NCI-H146 treated with DMSO at 0.1 percent for 48 hours (cell line): ENCODE data around the gene ANKRD45.
"Not testable (repeated sequence)": the region's sequence is repeated elsewhere in the genome, so short reads cannot be mapped to it uniquely, and the experiment has no call there.

Experiments used
- DNase-seq: peaks from one replicate; lab custom pipeline; 2025; ENCODE audit not compliant: unreplicated experiment; lab: John Stamatoyannopoulos, UW

The ANKRD45 gene

DNA sequence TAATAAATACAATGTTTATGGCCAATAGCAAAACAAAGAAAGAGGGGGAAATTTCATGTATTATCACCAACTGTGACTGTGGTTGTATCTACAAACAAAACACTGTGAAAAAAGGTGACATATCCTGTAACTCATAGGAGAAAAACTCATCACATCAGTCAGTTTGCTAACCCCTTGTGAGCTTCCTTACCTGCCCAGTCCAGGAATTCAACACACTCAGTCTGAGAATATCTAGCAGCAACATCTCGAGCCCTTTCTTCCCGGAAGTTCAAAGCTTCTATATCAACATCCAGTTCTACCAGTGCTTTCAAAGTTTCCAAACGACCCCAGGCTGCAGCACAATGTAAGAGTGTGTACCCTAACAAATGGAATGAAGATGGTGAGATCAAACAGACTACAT, 23.0 kb downstream of the ANKRD45 start:
- no peak for DNase-seq

DNA sequence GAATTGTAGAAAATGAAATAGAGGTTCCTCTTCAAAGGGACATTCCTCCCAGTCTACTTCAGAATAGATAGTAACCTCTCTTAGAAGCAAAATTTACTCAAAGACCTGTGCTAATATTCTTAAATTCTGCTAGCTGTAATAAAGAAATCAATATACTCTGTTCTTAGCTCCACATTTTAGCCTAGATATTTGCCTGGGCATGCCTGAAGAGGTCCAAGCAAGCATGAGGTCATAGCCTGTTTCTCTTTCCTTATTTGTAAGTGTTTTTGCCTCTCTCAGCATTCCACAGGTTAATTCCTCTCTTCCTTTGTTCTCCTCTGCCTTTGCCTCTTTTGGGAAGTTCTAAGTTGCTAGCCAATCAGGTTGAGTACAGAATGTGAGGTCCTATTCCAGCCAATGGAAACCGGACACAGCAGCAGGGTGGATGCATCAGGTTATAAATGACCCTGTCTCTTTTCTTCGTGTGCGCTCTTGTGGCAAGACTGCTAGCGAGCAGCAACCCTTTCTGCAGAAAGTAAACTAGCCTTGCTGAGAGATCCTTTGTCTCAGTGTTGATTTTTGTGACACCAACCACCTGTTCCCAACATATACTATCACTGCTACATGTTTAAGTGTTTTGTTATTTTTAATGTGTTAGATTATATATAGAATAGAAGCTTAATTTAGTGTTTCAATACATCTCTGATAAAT, 27.1 kb downstream of the ANKRD45 start:
- DNase-seq: not testable (repeated sequence)

DNA sequence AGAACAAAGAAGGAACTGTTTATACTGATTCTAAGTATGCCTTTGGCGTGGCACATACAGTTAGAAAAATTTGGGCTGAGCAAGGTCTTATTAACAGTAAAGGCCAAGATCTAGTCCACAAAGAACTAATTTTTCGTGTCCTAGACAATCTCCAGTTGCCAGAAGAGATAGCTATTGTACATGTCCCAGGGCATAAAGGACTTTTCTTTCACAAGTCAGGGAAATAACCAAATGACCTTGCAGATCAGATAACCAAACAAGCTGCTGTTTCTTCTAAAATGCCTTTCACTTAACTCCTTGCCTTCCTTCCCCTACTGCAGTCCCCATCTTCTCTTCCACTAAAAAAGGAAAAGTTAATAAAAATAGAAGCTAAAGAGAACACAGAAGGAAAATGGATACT, 30.5 kb downstream of the ANKRD45 start:
- no peak for DNase-seq

DNA sequence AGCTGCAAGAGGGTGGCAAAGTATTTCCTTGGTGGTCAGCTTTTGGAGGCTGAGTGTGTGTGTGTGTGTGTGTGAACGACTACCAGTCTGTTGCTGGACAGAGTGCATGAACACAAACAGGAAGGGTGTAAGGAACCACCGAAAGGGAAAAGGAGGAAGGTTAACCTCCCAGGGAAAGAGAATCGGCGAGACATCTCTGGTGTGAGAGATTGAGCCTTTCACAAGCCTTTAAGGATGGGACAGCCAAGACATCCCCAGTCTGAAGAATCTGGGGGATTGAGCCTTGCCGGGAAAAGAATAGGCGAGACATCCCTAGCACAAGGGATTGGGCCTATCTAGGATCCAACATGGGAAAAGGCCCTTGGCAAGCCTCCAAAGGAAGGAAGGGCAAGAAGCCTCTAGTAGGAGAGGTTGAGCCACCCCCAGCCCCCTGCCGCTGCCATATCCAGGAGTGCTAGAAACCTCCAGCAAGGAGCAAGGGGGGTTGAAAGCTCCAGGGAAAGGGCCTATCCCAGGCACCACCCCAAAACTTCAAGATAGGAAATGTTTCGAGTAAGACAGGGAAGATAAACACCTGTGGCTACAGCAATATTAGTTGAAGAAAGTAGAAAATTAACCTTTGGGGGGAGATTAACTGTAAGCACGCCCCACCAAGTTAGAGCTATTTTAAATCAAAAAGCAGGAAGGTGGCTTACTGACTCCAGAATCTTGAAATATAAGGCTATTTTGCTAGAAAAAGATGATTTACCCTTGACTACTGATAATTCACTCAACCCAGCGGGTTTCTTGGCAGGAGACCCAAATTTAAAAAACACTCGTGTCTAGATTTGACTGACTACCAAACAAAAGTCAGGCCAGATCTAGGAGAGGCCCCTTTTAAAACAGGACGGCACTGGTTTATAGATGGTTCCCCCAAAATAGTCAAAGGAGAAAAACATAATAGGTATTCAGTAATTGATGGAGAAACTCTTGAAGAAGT, 31.3 kb downstream of the ANKRD45 start:
- no peak for DNase-seq

DNA sequence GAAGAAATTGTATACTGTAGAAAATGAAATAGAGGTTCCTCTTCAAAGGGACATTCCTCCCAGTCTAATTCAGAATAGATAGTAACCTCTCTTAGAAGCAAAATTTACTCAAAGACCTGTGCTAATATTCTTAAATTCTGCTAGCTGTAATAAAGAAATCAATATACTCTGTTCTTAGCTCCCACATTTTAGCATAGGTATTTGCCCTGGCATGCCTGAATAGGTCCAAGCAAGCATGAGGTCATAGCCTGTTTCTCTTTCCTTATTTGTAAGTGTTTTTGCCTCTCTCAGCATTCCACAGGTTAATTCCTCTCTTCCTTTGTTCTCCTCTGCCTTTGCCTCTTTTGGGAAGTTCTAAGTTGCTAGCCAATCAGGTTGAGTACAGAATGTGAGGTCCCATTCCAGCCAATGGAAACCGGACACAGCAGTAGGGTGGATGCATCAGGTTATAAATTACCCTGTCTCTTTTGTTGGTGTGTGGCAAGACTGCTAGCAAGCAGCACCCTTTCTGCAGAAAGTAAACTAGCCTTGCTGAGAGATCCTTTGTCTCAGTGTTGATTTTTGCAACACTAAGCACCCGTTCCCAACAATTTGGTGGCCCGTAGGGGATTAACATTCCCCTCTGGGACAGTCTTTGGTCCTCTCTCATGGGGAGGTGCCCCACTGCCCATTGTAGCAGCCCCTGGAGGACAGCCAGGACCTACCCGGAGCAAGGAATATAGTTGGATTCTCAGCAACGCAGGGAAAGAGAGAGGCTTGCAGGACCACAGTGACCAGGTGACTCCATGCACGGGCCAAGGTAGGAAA, 32.2 kb downstream of the ANKRD45 start:
- DNase-seq: not testable (repeated sequence)

DNA sequence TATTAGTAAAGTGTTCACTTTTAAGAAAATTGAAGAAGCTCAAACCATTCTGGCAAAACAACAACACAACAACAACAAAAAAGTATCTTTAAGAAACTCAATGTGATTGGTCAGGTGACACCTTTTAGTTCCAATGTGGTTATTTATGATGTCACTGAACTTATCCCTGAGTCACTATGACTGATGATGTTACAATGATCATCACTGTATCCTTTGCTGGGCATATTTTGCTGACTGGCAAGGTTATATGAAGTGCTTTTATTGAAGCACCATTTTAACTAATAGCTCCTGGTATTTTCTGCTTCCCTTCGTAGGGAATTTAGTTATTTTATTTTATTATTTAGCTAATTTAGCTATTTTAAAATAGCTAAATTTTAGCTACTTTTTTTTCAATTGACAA, 34.5 kb downstream of the ANKRD45 start, which contains the start of gene TEX50:
Gene TEX50, plus strand, starts transcription at position 223 of the 400 bp plus-strand sequence. CDS start 184 bp downstream, outside the sequence.
- no peak for DNase-seq

- no peak for DNase-seq
Observed at GRCh38 chr1:173628888-173629287, 40.8 kb downstream of the ANKRD45 start.

DNA sequence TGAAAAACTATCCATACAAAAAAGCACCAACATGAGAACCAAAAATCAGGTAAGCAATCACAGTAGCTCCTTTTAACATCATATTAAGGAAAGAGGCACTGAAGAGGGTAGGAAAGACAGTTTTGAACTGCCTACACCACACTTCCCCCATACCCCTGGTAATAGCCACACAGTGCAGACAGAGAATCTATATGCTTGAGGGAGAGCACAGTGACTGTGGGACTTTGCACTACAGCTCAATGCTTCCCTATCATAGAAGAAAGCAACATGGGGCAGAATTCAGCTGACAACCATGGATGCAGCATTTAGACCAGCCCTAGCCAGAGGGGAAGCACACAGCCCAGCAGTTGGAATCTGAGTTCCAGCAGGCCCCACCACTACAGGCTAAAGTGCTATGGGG, 42.4 kb downstream of the ANKRD45 start:
- no peak for DNase-seq

DNA sequence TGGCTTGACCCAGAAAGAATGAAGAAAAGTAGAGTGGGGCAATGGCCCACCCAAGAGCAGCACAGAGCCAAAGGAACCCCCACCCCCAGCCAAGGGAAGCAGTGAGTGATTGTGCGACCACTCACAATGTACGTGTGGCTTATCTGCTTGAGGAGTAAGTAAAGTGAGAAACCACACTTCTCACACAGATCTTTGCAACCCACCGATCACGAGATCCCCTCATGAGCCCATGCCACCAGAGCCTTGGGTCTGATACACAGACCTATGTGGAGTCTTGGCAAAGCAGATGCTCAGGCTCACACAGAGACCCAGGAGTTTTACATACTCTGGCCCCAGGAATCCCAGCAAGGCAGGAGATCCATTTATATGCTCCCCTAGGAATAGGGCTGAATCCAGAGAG, 52.8 kb downstream of the ANKRD45 start:
- no peak for DNase-seq

- not testable (repeated sequence) for DNase-seq
Observed at GRCh38 chr1:173613086-173613485, 56.6 kb downstream of the ANKRD45 start.

DNA sequence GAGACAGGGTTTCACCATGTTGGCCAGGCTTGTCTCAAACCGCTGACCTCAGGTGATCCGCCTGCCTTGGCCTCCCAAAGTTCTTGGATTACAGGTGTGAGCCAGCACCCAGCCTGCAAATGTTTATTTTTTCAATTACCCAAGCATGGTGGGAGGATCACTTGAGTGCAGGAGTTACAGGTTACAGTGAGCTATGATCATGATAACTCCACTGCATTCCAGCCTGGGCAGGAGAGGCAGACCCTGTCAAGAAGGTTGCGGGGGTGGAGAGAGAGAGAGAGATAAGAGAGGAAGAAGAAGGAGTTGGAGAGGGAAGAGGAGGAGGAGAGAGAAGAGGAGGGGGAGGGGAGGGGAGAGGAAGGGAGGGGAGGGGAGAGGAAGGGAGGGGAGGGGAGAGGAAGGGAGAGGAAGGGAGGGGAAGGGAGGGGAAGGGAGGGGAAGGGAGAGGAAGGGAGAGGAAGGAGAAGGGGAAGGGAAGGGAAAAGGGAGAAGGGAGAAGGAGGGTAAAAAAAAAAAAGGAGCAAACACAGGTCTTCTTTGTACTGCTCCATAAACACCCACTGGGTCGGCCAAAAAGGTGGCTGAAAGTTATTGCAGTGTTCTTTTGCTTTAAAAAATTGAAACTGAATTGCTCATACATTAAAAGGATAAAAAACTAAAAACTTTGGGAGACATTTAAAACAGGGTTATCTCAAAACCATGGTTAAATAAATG, 61.0 kb downstream of the ANKRD45 start:
- no peak for DNase-seq

GRCh38 chr1:173603056-173603591, 66.5 kb downstream of the ANKRD45 start, which contains the start of gene SLC9C2:
Gene SLC9C2, minus strand, starts transcription at chr1:173603072. Its CDS starts 1,296 bp downstream, at chr1:173601776.
- no peak for DNase-seq

GRCh38 chr1:173601588-173601987, 68.1 kb downstream of the ANKRD45 start:
- DNase-seq: no peak

- DNase-seq: no peak
Observed at GRCh38 chr1:173596097-173596825, 73.4 kb downstream of the ANKRD45 start.

DNA sequence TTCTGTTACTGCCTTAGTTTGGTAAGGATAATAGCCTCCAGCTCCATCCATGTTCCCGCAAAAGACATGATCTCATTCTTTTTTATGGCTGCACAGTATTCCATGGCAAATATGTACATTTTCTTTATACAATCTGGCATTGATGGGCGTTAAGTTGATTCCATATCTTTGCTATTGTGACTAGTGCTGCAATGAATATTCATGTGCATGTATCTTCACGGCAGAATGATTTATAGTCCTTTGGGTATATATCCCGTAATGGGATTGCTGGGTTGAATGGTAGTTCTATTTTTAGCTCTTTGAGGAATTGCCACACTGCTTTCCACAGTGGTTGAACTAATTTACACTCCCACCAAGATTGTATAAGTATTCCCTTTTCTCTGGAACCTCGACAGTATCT, 78.5 kb downstream of the ANKRD45 start:
- DNase-seq: not testable (repeated sequence)

DNA sequence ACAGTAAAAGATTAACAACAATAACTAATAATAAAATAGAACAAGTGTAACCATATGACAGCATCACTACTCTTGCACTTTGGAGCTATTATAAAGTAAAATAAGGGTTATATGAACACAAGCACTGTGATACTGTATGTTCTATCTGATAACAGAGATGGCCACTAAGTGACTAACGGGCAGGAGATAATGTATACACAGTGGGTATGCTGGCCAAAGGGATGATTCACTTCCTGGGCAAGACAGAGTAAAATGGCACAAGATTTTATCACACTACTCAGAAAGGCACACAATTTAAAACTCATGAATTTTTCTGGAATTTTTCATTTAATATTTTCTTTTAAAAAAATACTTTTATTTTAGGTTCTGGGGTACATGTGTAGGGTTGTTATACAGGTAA, 79.1 kb downstream of the ANKRD45 start:
- DNase-seq: no peak

DNA sequence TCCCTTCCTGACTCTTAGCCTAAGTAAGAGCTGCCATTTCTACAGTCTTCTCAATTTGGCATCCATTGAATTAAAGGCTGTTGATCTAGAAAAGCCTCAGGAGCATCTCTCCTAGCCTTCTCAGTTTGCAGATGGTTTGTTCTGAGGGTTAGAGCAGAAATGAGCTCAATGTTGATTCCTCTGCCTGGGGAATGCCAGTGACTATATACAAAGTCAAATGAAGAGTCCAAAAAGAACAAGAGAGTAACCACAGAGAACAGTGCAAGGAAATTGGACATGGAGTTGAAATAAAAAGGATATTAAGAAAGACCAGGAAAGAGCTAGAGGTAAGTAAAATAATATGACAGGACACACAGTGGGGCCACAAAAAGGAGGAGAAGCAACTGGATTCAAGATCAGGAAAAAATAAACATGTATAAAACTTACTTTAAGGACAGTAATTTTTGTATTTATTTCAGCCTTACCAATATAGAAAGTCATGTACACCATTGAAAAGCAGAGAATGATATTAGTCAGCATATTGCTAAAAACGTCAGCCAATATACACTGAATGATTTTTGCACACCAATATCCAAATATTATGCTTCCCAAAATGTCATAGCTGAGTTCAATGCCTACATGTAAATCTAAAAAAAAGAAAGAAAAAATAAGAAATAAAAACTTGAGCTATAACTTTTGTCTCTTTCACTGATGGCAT, 88.1 kb downstream of the ANKRD45 start:
- no peak for DNase-seq

DNA sequence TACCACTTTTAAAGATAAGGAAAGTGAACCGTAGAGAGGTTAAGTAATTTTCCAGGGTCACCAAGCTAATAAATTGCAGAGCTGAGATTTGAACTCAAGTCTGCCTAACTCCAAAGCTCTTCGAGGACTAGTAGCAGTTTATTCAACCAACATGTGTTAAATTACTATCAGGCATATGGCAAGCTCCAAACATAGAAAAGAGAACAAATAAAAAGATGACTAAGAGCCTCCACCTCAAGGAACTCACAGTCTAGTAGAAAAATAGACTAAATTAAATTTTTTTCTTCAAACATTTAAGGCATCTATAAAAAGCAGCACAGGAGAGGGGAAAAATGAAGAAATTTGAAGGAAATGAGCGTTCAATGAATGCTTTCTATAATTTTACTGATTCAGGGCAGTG, 89.0 kb downstream of the ANKRD45 start:
- DNase-seq: no peak

DNA sequence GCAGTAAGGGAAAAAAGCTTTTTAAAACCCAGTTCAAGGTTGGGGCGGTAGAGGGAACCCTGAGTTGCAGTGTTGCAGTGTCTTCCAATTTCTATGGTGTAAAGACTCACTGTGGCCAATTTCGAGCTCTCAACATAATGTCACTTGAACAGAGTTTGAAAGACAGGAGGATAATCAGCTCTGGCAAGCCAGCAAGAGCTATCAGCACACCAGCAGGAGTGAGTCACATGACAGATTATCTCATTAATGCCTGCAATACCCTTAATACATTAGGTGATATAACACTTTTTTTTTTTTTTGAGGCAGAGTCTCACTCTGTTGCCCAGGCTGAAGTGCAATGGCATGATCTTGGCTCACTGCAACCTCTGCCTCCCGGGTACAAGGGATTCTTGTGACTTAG, 89.6 kb downstream of the ANKRD45 start:
- no peak for DNase-seq
